Measurements from ENCODE around the gene KIT.
A peak's percentile ranks its signal among the peaks of the same experiment; 100 is the strongest.

The KIT gene

DNA sequence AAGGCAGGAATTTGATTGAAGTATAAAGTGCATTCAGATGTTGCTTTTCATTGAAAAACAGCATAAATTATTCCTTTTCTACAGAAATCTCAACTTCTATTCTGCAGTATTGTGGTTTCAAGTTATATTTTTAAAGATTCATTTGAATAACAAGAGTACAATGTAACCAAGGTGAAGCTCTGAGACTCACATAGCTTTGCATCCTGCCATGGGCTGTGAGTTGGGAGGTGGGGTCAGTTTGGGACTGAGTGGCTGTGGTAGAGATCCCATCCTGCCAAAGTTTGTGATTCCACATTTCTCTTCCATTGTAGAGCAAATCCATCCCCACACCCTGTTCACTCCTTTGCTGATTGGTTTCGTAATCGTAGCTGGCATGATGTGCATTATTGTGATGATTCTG lies 69.2 kb downstream of the KIT start:
- no peak overlapping the region for H3K9ac ChIP-seq (ENCODE audit: low read depth, low read length, poor library complexity, severe bottlenecking)
- H4K20me1 ChIP-seq (ENCODE audit: insufficient read depth, low read length, poor library complexity, severe bottlenecking) = no peaks in the 10 kb centered on the region
- H3K4me3 ChIP-seq (ENCODE audit: low read length, poor library complexity, severe bottlenecking) = no peak overlapping the region
- no peak overlapping the region for H2AFZ ChIP-seq (ENCODE audit: low read length)
- H3K27me3 ChIP-seq (ENCODE audit: insufficient read depth, low read length, poor library complexity, severe bottlenecking) = no peaks in the 10 kb centered on the region
- no peaks in the 10 kb centered on the region for H3K9me3 ChIP-seq (ENCODE audit: insufficient read depth, low read depth, low read length)
- no peaks in the 10 kb centered on the region for H3K36me3 ChIP-seq (ENCODE audit: insufficient read depth, low read length)
- no peak overlapping the region for H3K4me2 ChIP-seq (ENCODE audit: low read depth, low read length, poor library complexity, severe bottlenecking)
- no peaks in the 10 kb centered on the region for H3K9me2 ChIP-seq (replicated peaks; ENCODE audit: low read depth, low read length)
- TF ChIP-seq CTCF (conservative IDR thresholded peaks at IDR 0.05; ENCODE audit: low read length) (no peak), EZH2phosphoT487 (IDR thresholded peaks at IDR 0.05; ENCODE audit: borderline replicate concordance) (no peak)
- H3F3A ChIP-seq (ENCODE audit: low read depth) = no peaks in the 10 kb centered on the region
- no peaks in the 10 kb centered on the region for H3K79me2 ChIP-seq (ENCODE audit: insufficient read depth, low read length)
- H3K4me1 ChIP-seq (ENCODE audit: insufficient read depth, low read length, poor library complexity, severe bottlenecking) = no peaks in the 10 kb centered on the region

DNA sequence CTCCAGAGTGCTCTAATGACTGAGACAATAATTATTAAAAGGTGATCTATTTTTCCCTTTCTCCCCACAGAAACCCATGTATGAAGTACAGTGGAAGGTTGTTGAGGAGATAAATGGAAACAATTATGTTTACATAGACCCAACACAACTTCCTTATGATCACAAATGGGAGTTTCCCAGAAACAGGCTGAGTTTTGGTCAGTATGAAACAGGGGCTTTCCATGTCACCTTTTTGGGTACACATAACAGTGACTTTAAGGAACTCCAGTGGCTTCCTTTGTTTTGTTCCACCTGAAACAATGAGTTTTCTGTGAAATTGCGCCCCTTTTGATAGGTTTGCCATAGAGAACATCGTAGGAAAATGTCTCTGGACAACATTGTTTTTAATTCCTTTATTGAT lies 69.6 kb downstream of the KIT start:
- H3K9me3 ChIP-seq (ENCODE audit: insufficient read depth, low read depth, low read length) = no peaks in the 10 kb centered on the region
- no peaks in the 10 kb centered on the region for H3K36me3 ChIP-seq (ENCODE audit: insufficient read depth, low read length)
- no peak overlapping the region for H2AFZ ChIP-seq (ENCODE audit: low read length)
- no peak overlapping the region for H3K4me3 ChIP-seq (ENCODE audit: low read length, poor library complexity, severe bottlenecking)
- H3F3A ChIP-seq (ENCODE audit: low read depth) = no peaks in the 10 kb centered on the region
- no peaks in the 10 kb centered on the region for H3K27me3 ChIP-seq (ENCODE audit: insufficient read depth, low read length, poor library complexity, severe bottlenecking)
- H3K4me1 ChIP-seq (ENCODE audit: insufficient read depth, low read length, poor library complexity, severe bottlenecking) = no peaks in the 10 kb centered on the region
- H3K79me2 ChIP-seq (ENCODE audit: insufficient read depth, low read length) = no peaks in the 10 kb centered on the region
- no peaks in the 10 kb centered on the region for H4K20me1 ChIP-seq (ENCODE audit: insufficient read depth, low read length, poor library complexity, severe bottlenecking)
- no peaks in the 10 kb centered on the region for H3K9me2 ChIP-seq (replicated peaks; ENCODE audit: low read depth, low read length)
- H3K4me2 ChIP-seq (ENCODE audit: low read depth, low read length, poor library complexity, severe bottlenecking) = no peak overlapping the region
- TF ChIP-seq CTCF (conservative IDR thresholded peaks at IDR 0.05; ENCODE audit: low read length) (no peak), EZH2phosphoT487 (IDR thresholded peaks at IDR 0.05; ENCODE audit: borderline replicate concordance) (no peak)
- H3K9ac ChIP-seq (ENCODE audit: low read depth, low read length, poor library complexity, severe bottlenecking) = no peak overlapping the region

DNA sequence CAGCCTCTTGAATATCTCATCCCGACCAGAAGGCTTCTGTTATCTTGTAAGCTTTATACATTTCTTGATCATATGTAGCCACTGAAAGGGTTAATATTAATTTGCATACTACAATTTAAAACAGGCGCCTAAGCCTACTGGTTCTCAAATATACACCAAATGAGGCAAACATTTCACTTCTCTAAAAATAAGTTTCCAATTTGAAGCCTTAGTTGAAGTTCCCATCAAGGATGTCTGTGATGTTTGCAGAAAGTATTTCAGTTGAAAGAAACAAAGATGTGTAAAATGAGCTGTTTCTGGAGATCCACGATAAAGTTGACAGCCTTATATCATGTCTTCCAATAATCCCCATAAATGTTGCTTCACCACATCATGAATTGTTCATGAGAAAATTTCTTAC lies 70.6 kb downstream of the KIT start:
- Histone ChIP-seq H2AFZ (ENCODE audit: low read length) (peak overlapping the region; percentile 69; the same call in 1 of the 2 replicates), H3K27me3 (ENCODE audit: insufficient read depth, low read length, poor library complexity, severe bottlenecking) (no peaks in the 10 kb centered on the region), H3K36me3 (ENCODE audit: insufficient read depth, low read length) (no peaks in the 10 kb centered on the region), H3K79me2 (ENCODE audit: insufficient read depth, low read length) (no peaks in the 10 kb centered on the region), H3F3A (ENCODE audit: low read depth) (no peaks in the 10 kb centered on the region), H3K9ac (ENCODE audit: low read depth, low read length, poor library complexity, severe bottlenecking) (no peak overlapping the region), H3K4me2 (ENCODE audit: low read depth, low read length, poor library complexity, severe bottlenecking) (no peak overlapping the region), H3K4me3 (ENCODE audit: low read length, poor library complexity, severe bottlenecking) (no peak overlapping the region), H3K4me1 (ENCODE audit: insufficient read depth, low read length, poor library complexity, severe bottlenecking) (no peaks in the 10 kb centered on the region), H3K9me3 (ENCODE audit: insufficient read depth, low read depth, low read length) (no peaks in the 10 kb centered on the region), H4K20me1 (ENCODE audit: insufficient read depth, low read length, poor library complexity, severe bottlenecking) (no peaks in the 10 kb centered on the region), H3K9me2 (replicated peaks; ENCODE audit: low read depth, low read length) (no peaks in the 10 kb centered on the region)
- no peak for TF ChIP-seq EZH2phosphoT487 (IDR thresholded peaks at IDR 0.05; ENCODE audit: borderline replicate concordance)
- no peak for TF ChIP-seq CTCF (conservative IDR thresholded peaks at IDR 0.05; ENCODE audit: low read length)

All from Loucy (cell line).